ENCODE measurements around the gene NEAT1. TPM values are rescaled to one million over a fixed set of nuclear protein-coding genes. Genes with fewer than 3 reads are reported as not detected.

Gene NEAT1
- total RNA-seq, 1 experiment from 2014 or later, result 564 TPM

DNA sequence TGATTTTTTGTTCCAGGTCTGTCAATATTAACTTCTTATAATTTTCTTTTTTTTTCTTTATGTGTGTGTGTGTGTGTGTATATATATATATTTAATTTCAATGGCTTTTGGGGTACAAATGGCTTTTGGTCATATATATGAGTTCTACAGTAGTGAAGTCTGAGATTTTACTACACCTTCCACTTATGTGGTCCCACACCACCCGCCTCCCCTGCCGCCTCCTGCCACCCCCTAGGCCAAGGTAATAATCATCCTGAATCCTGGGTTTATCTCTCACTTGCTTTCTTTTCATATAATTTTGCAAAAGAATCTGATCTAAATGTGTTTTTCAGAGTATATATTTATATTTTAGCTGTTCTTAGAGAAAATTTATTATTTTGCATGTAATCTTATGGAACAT lies 11.1 kb downstream of the NEAT1 start:
- ChIA-PET CTCF (no interaction called here), RAD21 (ENCODE audit: low non-redundant PET in 1 of 2, low total read pairs in 2 of 2, uncharacterized antibody in 2 of 2, unreplicated experiment in 2 of 2) (no interaction called here), POLR2A (no interaction called here)
- Histone ChIP-seq H3K4me3 (replicated peaks in 1 of 2; ENCODE audit: low read depth in 1 of 2, low read length in 2 of 2) (no peak overlapping the region), H2AFZ (ENCODE audit: low read depth, low read length, poor library complexity, severe bottlenecking) (no peak overlapping the region), H3K4me1 (ENCODE audit: control insufficient read depth in 1 of 2, insufficient read depth in 2 of 2, low read length in 2 of 2) (peaks cover 0 to 10% of the 10 kb centered on the region in 2 experiments; a peak in 2 of 4 replicates), H3K9me3 (ENCODE audit: control insufficient read depth in 1 of 2, insufficient read depth in 1 of 2, low read depth in 1 of 2, low read length in 2 of 2) (no peaks in the 10 kb centered on the region), H3K27me3 (ENCODE audit: insufficient read depth, low read length) (no peaks in the 10 kb centered on the region), H3K4me2 (ENCODE audit: low read length) (no peak overlapping the region), H3K9me2 (ENCODE audit: insufficient read depth) (no peaks in the 10 kb centered on the region), H3K9ac (ENCODE audit: low read length) (no peak overlapping the region), H3K36me3 (ENCODE audit: control insufficient read depth in 1 of 2, insufficient read depth in 2 of 2, low read length in 2 of 2) (peaks cover 0 to 28% of the 10 kb centered on the region in 2 experiments; a peak in 2 of 4 replicates), H4K20me1 (ENCODE audit: insufficient read depth) (no peaks in the 10 kb centered on the region), H3K79me2 (ENCODE audit: insufficient read depth, low read length) (peaks cover 53% of the 10 kb centered on the region), H3K27ac (ENCODE audit: low read depth, low read length) (no peak overlapping the region)
- no TSS peak for BruUV-seq (replicated peaks)
- intact Hi-C loops (cut with micrococcal nuclease), result loop anchor here (1.0 kb wide), 1 partner anchor 17 kb away; no protein-coding TSS in a partner anchor
- no peak for ATAC-seq
- DNase-seq (ENCODE audit: low read depth, low spot score), result no peak
- TF ChIP-seq YY1 (IDR thresholded peaks at IDR 0.05; ENCODE audit: extremely low read depth, insufficient replicate concordance, low read depth, low read length), result no peak

DNA sequence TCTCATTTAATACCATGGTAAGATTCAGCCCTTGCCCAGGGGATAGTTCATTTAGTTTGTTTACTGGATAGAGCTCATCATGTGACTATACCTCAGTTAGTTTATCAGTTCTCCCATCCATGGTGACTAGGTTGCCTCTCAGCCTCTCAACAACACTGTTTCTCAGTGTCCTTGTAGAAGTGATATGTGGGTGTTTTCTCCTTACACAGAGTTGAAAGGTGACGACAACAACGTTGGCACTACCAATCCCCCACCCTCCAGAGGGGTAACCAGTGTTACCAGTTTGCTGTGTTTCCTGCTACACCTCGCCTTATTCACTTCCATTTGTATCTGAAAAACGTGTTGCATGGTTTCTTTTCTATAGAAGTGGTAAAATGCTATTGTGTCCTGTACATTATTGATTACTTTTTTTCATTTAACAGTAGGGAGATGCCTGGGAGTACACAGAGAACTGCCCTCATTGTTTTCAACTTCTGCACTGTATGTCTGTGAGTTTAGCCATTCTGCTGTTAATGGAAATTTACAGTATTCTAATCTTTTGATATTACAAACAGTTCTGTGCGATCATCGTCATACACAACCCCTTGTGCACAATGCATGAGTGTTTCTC lies 11.6 kb downstream of the NEAT1 start:
- no peak for TF ChIP-seq JUND (IDR thresholded peaks at IDR 0.05)
- TF ChIP-seq RAD21 (IDR thresholded peaks at IDR 0.05; ENCODE audit: low read depth), result 0 out of 2 replicates have a peak, but pooled peaks have one; percentile 2
- Histone ChIP-seq H3K36me3 (ENCODE audit: control insufficient read depth in 1 of 2, insufficient read depth in 2 of 2, low read length in 2 of 2) (peaks cover 0 to 28% of the 10 kb centered on the region in 2 experiments; a peak in 2 of 4 replicates), H3K4me1 (ENCODE audit: control insufficient read depth in 1 of 2, insufficient read depth in 2 of 2, low read length in 2 of 2) (peaks cover 3 to 10% of the 10 kb centered on the region in 2 experiments; a peak in 2 of 4 replicates), H2AFZ (ENCODE audit: low read depth, low read length, poor library complexity, severe bottlenecking) (no peak overlapping the region), H3K4me2 (ENCODE audit: low read length) (no peak overlapping the region), H3K27ac (ENCODE audit: low read depth, low read length) (no peak overlapping the region), H3K9me2 (ENCODE audit: insufficient read depth) (no peaks in the 10 kb centered on the region), H3K79me2 (ENCODE audit: insufficient read depth, low read length) (peaks cover 53% of the 10 kb centered on the region), H3K27me3 (ENCODE audit: insufficient read depth, low read length) (no peaks in the 10 kb centered on the region), H3K9me3 (ENCODE audit: control insufficient read depth in 1 of 2, insufficient read depth in 1 of 2, low read depth in 1 of 2, low read length in 2 of 2) (no peaks in the 10 kb centered on the region), H3K4me3 (replicated peaks in 1 of 2; ENCODE audit: low read depth in 1 of 2, low read length in 2 of 2) (no peak overlapping the region), H4K20me1 (ENCODE audit: insufficient read depth) (no peaks in the 10 kb centered on the region), H3K9ac (ENCODE audit: low read length) (no peak overlapping the region)
- DNase-seq (ENCODE audit: low read depth, low spot score) (no peak), ATAC-seq (no peak)
- POLR2A ChIA-PET, result no interaction called here
- BruUV-seq (replicated peaks), result no TSS peak
- intact Hi-C loops (cut with micrococcal nuclease), result no loop called here
- CTCF ChIA-PET, result no interaction called here
- RAD21 ChIA-PET (ENCODE audit: low non-redundant PET in 1 of 2, low total read pairs in 2 of 2, uncharacterized antibody in 2 of 2, unreplicated experiment in 2 of 2), result no interaction called here
